Pulmonary artery endothelial cell (primary cell): ENCODE measurements around the gene IGF2. TPM values are rescaled to one million over a fixed set of nuclear protein-coding genes. Genes with fewer than 3 reads are reported as not detected.

Experiments
- DNase-seq: peaks from one replicate; pipeline ENCODE4 v3.0.0-alpha.2; 2011; ENCODE audit warnings: low read depth, low spot score
- total RNA-seq: library from RNA; depleted of rRNA; stranded (reverse); fragments of >200 nt; gene quantifications from 2 replicates; pipeline ENCODE4 v1.2.3, GENCODE V29; 2014

Gene IGF2
- total RNA-seq, 1 donor from 2014 or later = 3.0 TPM

DNA sequence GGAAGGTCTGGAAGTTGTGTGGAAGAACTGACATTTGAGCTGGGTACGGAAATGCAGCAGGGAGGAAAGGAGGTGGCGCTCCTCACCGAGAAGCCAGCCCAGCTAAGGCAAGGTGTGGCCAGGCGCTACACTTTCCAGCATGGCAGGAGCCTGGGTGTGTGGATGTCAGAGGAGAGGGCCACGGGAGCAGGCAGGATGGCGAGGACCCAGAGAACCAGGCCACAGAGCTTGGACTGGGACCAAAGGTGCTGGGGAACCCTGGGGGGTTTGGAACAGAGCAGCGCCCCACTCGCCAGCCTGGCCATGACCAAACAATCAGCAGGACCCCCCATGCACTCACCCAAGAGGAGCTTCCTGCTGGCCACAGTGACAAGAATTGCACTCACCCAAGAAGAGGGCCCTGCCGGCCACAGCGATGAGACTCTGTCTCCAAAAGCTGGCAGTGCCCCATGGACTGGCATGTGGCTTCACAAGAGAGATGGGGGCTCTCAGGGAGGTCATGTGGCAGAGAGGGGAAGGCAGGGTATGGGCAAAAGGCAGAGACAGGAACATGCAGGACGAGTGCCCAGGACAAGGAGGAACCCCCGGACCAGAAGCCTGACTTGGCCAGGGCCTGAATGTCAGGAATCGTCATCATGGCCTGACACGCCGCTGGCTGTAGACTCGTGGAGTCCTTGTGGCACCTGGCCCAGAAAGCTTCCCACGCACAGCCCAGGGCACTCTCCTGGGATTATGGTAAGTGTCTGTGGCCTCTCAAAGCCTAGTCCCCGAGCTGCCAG is 45.4 kb downstream of the IGF2 start:
- no peak for DNase-seq

DNA sequence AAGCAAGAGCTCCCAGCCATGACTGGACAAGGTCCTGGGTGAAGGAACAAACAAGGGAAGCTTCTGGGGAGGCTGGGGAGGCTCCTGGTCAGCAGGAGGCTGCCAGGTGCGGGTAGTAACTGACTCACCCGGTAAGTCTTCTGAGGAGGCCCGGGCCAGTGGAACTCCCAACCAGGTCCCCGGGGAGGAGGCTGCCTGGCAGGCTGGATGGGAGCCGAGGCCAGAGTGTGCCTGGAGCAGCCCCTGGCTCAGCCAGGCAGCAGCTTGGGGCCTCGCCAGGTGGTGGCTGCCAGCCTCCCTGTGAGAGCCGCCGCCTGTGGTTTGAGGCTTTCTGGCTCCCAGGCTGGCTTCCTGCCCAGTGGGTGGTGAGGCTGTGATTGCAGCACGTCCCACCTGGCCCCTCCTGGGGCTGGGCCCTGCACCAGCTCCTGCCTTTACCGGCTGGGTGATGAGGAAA is 46.2 kb downstream of the IGF2 start:
- no peak for DNase-seq

DNA sequence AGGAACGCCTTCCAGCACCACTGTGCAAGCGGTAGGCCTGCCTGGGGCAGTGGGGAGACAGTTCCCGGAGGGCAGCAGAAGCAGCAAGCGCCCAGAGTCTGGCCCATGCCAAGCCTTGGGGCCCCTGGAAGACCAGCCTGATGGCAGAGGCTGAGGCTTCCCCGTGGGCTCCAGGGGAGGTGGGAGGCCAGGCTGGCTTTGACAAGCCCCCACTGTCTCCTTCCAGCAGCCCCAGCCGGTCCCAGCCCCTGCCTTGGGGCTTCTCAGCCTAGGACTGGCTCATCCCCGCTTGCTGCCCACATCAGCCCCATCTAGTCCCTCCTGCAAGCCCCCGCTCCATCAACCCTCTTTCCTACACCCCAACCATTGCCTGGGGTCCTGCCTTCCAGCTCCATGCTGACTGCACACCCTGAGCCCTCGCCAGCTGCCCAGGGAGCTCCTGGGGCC is 46.7 kb downstream of the IGF2 start:
- no peak for DNase-seq

DNA sequence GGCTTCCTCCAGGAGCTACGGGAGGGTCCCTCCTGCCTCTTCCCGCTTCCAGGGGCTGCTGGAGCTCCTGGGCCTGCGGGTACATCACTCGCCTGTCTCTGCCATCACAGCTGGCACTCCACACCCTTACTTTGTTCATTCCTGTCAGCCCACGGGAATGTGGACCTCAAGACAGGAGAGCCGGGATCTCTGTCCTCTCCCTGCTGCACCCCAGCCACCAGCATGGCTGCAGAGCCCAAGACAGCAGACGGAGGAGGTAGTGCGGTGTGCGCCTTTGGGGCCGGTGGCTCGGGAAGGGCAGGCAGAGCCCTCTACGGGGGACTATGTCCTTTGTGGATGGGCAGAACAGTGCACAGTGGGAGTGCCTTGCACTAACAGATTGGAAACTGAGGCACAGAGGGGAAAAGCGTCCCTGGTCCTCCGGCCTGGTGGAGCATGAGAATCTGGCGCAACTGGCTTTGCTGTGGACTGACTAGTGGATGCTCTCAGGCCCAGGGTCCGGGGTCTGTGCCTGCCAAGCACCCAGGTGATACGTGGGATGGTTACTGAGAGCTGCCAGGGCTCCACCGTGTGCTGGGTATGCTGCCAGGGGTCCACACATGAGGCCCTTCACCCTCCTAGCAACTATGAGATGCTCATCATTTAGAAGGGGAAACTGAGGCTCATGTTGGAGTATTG is 47.3 kb downstream of the IGF2 start:
- DNase-seq = no peak

DNA sequence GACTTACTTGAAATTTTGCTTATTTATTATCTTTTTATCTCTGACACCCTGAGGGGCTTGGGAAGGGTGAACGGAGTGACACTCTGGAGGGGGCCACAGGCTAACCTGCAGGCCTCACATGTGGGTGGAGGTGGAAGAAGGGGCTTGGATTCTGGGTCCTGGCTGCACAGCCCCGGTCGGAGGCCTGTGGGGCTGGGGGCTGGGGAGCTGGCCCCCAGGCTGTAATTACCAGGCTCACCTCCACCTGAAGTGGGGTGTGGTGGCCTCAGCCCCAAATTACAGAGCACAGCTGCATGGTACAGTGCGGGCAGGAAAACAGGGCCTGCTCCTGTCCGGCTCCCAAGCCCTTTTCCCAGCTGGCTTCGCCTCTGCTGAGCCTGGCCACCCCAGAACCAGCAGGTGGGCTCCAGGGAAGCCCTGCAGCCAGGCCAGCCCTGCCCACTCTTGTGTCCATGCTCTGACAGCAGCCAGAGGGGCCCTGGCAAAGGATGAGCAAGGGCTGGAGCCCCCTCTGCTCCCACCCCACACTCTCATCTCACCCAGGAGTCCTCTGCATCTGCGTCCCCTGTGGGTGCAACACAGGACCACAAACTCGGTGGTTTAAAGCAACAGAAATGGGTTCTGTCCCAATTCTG is 48.0 kb downstream of the IGF2 start:
- no peak for DNase-seq

DNA sequence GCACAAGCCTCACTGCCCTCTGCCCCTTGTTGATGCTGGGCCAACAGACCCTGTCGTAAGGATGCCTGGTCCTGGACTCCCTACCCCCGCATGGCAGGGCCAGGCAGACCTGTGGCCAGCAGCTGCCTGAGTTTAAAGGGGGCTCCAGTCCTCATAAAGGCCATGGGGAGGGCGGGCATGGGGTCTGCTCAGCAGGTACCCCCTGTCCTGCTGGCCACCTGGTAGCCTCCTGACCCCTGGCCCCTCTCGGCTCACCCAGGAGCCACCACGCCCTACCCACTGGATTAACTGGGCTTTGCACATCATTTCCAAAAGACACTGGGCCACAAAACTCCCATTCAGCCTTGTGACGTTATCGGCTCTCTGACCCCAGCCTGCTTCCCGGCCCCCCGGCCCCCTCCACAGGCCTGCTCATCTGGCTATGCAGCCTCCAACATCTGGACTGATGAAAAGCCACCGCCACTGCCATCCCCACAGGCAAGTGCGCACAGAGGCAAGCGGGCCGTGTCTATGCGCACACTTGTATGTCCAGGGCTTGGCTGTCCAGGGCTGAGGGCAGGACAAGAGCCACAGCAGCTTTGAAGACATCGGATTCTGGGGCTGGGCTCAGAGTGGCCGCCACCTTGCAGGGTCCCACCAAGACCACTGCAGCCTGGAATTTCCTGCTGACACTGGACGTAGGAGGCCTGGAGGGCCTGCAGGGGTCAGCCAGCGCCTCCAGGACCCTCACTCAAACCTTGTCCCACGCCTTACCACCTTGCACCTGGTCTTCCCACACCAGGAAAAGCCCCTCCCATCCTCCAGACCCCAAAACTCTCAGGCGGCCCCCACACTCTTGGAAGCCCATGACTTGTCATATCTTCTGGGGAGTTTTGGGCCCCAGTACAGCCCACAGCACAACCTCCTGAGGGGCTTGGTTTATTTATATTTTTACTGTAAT is 48.7 kb downstream of the IGF2 start:
- DNase-seq = no peak

DNA sequence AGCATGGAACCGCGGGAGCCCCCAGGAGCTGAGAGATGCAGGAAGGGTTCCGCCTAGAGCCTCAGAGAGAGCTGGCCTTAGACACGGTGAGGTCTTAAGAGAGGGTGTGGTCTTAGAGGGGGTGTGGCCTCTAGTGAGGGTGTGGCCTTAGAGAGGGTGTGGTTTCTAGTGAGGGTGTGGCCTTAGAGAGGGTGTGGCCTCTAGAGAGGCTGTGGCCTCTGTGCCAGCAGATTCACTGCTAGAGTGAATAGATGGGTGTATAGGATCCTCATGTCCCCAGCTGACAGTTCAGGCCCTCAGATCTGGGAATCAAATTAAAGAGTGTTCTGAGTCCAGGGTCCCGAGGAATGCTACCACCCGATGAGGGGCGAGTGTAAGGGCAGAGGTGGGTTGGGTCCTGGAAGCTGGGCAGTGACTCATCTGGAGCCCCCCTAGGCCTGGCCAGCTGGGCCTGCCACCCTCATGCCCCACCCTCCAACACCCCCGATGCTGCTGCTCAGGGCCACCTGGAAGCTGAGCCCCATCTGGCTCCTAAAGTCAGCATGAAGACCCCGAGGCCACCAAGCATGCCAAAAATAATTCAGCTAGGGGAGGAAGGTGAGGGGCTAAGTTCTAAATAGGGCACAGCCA is 49.5 kb downstream of the IGF2 start:
- no peak for DNase-seq

DNA sequence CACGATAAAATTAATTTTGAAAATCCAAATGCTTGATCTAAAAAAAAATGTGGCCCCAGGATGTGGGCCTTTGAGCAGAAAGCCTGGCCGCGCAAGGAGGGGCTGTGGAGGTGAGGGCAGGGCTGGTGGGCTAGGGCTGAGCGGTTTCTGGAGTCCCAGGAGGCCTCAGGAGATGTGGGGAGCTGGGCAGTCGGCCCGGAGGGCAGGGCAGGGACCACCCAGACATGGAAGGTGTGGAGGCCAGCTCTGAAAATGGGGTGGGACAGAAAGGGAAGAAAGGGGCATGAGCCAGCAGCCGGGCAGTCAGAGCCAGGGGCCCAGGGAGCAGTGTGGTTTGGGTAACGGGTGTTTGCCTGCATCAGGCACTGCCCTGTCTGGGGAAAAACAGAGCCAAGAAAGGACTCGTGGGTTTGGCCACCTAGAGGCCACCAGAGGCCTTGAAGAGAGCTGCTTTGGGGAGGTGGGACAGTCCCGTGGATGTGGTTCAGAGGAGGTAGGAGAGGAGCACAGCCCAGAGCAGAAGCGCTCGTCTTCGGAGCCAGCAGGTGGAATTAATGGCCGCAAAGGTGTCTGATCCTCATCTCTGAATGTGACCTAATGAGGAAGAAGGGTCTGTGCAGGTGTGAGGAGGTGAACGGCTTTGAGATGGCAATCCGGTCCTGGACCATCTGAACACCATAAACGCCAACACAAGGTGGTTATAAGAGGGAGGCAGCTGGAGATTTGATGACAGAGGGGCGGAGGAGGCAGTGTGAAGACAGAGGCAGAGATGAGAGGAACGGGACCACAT is 50.2 kb downstream of the IGF2 start:
- DNase-seq = no peak

DNA sequence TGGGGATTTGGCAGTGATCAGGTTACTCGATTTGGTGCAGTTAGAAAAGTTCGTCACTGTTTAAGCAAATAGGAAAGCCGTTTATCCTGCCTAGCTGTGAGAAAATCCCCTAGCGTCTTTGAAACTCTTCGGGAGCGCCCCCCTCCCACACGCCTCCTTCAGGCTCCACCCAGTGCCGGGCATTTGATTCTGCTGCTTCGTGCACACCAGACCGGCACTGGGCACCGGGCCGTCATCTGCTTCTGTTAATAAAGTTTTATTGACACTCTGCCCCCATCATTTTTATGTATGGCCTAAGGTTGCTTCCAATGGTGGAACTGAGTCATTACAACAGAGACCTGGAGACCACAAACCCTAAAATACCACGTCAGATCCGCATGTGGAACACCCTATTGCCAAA is 50.9 kb downstream of the IGF2 start:
- DNase-seq = no peak

DNA sequence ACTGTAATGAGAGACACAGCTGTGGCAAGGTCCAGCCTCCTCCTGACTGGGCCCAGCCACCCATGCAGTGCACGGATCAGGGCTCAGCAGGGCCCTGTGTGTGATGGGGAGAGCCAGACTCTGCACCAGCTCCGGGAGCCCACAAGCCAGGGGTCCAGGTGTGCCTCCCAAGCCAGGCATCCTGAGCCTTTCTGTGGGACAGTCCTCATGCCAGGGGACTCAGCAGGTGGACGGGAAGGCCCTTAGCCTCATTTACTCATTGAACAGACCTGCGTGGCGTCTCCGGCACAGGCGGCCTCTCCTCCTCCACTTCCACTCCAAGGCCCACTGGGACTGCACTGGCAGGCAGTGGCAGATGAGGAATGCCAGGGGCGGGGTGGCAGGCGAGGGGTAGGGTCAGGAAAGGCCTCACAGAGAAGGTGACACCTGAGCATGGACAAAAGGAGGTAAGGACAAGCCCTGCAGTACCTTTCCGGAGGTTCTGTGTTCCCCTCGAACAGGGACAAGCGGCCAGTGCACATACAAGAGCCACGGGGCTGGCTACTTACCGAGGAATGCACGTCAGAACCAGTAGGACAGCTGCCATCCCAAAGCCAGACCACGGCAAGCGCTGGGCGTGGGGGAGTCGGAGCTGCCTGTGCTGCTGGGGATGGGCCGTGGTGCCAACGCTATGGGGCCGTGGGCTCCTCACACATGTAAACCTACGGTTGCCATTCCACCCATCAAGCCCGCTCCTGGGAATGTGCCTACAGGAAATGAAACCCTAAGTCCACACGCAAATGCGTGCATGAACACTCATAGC is 52.7 kb downstream of the IGF2 start:
- DNase-seq = no peak

DNA sequence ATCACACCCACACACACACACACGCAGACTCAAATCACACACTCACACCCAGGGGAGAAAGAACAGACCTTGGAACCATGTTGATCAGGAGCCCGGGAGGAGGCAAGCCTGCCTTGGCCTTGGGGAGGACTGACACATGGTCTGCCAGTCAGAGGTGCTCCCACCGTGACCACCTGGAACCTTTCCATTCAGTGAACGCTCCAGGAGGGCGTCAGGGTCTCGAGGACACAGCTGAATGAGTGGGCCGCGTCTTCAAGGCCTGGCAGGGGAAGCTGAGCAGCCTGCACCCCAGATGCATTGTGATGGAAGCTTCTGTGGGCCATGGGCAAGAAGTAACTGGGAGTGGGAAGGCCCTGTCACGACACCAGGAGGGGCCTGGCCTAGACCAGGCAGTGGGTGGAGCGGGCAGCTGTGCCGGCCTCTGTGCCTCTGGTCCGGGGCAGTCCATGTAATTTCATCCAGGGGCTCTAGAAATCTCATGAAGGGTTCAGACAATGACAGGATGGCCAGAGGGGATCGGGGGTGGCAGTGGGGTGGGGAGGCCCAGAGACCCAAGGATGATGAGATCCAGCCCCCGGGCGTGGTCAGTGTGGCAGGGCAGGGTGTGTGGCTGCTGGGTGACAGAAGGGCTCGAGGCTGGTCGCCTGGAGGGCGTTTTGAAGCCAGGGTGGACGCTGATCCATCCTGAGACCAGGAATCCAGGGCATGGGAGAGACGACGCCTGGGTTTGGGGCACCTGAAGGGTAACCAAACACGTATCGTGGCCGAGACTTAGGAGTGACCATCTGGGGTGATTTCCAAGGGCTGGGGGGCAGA is 53.7 kb downstream of the IGF2 start:
- no peak for DNase-seq

DNA sequence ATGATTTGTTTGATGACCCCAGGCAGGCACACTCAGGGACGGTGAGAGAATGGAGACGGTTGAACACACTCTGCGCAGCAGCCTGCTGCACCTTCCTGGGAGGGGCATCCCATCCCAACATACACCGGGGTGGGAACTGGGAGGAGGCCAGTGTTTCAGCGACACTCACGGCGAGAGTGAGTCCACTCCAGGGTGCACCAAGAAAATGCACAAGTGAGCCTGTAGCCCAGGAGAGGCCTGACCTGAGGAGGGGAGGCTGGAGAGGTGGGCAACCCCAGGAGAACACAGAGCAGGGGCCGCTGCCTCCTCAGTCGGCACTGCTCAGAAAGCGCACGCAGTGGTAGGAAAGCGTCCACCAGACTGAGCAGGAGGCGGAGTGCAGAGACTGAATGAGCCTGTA is 54.5 kb downstream of the IGF2 start:
- no peak for DNase-seq

Other genes starting within 250 kb of the IGF2 start
- not detected in 2 replicates for gene PRR33, start 247.5 kb downstream of the IGF2 start, total RNA-seq
- gene TNNT3, start 219.7 kb downstream of the IGF2 start, total RNA-seq = not detected in 2 replicates
- gene MRPL23, start 192.1 kb downstream of the IGF2 start, total RNA-seq = 3.5 and 58.7 TPM in 2 replicates
- gene H19, start 141.5 kb downstream of the IGF2 start, total RNA-seq = 0.07 TPM in 1 of 2 replicates, not detected in the other
- gene INS, start 21.8 kb upstream of the IGF2 start, total RNA-seq = not detected in 2 replicates
- not detected in 2 replicates for gene TH, start 32.4 kb upstream of the IGF2 start, total RNA-seq
- gene ASCL2, start 131.2 kb upstream of the IGF2 start, total RNA-seq = not detected in 2 replicates
- not detected in 2 replicates for gene C11orf21, start 162.5 kb upstream of the IGF2 start, total RNA-seq
- gene TSPAN32, start 162.6 kb upstream of the IGF2 start, total RNA-seq = not detected in 2 replicates
- gene CD81, start 237.9 kb upstream of the IGF2 start, total RNA-seq = 176 and 197 TPM in 2 replicates